Activated CD8-positive, alpha-beta T cell treated with anti-CD3 and anti-CD28 coated beads, Interleukin-2, amount 10 ng/mL, durations not matched to agents 7 days and 5 days (primary cell): Measurements from ENCODE around the gene BCL3. TPM values are rescaled to one million over a fixed set of nuclear protein-coding genes. Genes with fewer than 3 reads are reported as not detected.
"Not testable (repeated sequence)": the region's sequence is repeated elsewhere in the genome, so short reads cannot be mapped to it uniquely, and the experiment has no call there.

Experiments used
- ATAC-seq: fragments of 150-1000 bp; cut with Tn5 transposase; one replicate; pipeline ENCODE4 v1.10.0; 2021; ENCODE audit warnings: moderate library complexity
- CTCF ChIA-PET: fragments of 350-600 bp; sonication (Branson Sonifier 250); formaldehyde crosslinking; loops from one replicate; lab custom pipeline; 2021; ENCODE audit warnings: antibody characterized with exemption; lab: Charles Lee
- POLR2A ChIA-PET: fragments of 350-600 bp; sonication (Branson Sonifier 250); formaldehyde crosslinking; loops from one replicate; lab custom pipeline; 2021; ENCODE audit warnings: antibody characterized with exemption; lab: Charles Lee
- DNase-seq: peaks from one replicate; pipeline ENCODE4 v3.0.0-alpha.2; 2020
- H3K27ac Mint-ChIP-seq: one replicate; pipeline ENCODE4 v1.8.0; 2021; ENCODE audit warnings: mild to moderate bottlenecking, mixed read lengths
- H3K27me3 Mint-ChIP-seq: one replicate; pipeline ENCODE4 v1.8.0; 2021; ENCODE audit warnings: low read depth, mixed read lengths
- H3K36me3 Mint-ChIP-seq: one replicate; pipeline ENCODE4 v1.8.0; 2021; ENCODE audit warnings: low read depth, mixed read lengths
- H3K4me1 Mint-ChIP-seq: one replicate; pipeline ENCODE4 v1.8.0; 2021; ENCODE audit warnings: low read depth, mixed read lengths
- H3K4me3 Mint-ChIP-seq: one replicate; pipeline ENCODE4 v1.8.0; 2021; ENCODE audit warnings: mild to moderate bottlenecking, mixed read lengths
- H3K9me3 Mint-ChIP-seq: one replicate; pipeline ENCODE4 v1.8.0; 2022; ENCODE audit warnings: mixed read lengths; ENCODE audit not compliant: insufficient read depth
- total RNA-seq, 2 experiments: library from RNA; stranded (reverse); gene quantifications; one replicate each; pipeline ENCODE4 v1.2.3, GENCODE V29; 2021

BCL3 gene
- total RNA-seq, 2 experiments from 2014 or later = 22.4 to 25.1 TPM

DNA sequence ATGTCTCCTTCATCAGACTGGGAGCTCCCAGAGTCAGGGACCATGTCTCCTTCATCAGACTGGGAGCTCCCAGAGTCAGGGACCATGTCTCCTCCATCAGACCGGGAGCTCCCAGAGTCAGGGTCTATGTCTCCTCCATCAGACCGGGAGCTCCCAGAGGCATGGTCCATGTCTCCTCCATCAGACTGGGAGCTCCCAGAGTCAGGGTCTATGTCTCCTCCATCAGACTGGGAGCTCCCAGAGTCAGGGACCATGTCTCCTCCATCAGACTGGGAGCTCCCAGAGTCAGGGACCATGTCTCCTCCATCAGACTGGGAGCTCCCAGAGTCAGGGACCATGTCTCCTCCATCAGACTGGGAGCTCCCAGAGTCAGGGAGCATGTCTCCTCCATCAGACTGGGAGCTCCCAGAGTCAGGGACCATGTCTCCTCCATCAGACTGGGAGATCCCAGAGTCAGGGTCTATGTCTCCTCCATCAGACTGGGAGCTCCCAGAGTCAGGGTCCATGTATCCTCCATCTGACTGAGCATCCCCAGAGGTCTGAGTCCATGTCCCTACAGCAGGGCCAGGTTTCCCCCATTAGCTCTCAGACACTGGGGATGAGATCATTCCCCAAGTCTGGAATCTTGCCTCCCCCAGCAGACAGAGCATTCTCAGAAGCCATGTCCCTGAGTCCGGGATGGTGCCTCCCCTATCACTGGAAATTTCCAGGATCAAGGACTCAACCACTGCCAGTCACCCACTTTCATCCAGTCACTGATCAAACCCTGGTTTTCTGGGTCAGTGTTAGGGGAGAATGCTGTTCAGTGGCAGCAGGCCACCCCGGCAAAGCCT is 38.9 kb upstream of the BCL3 start:
- peaks cover 14% of the 10 kb centered on the region for H3K4me1 Mint-ChIP-seq
- H3K9me3 Mint-ChIP-seq, H3K4me3 Mint-ChIP-seq, H3K27me3 Mint-ChIP-seq, ATAC-seq, DNase-seq, H3K36me3 Mint-ChIP-seq, H3K27ac Mint-ChIP-seq, POLR2A ChIA-PET: not testable (repeated sequence)
- CTCF ChIA-PET = interaction anchor here (1.5 to 2.7 kb wide), 2 partner anchors 14 to 61 kb away, joined by 5 to 10 read pairs; no protein-coding TSS in a partner anchor

DNA sequence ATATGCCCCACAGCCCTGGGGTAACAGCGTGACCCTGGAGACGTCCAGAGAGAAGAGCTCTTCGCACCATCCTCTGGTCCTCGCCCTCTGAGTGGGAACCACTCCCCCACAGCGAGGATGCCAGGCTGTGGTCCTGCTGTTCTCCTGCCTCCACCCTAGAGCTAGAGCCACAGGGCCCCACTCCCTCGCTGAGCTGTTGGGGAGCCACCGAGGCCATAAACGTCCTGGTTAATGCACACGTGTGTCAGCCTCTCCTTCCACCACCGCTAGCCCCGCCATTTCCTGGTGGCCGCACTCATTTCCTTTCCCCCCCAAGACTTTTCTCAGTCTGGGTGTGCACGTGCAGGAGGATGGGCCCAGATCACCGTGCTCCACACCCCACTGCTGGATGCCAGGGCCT is 38.0 kb upstream of the BCL3 start:
- peaks cover under 1% of the 10 kb centered on the region for H3K27me3 Mint-ChIP-seq
- peaks cover 14% of the 10 kb centered on the region for H3K4me1 Mint-ChIP-seq
- H3K36me3 Mint-ChIP-seq = no peaks in the 10 kb centered on the region
- ChIA-PET POLR2A (no interaction called here), CTCF (interaction anchor here (2.7 kb wide), 1 partner anchor 60 kb away, joined by 10 read pairs; no protein-coding TSS in a partner anchor)
- no peak overlapping the region for H3K27ac Mint-ChIP-seq
- DNase-seq (no peak), ATAC-seq (no peak)
- peaks cover 14% of the 10 kb centered on the region for H3K9me3 Mint-ChIP-seq
- H3K4me3 Mint-ChIP-seq = no peak overlapping the region

GRCh38 chr19:44712864-44713515 is 35.5 kb upstream of the BCL3 start:
- no peak overlapping the region for H3K4me3 Mint-ChIP-seq
- no peaks in the 10 kb centered on the region for H3K27me3 Mint-ChIP-seq
- H3K36me3 Mint-ChIP-seq = no peaks in the 10 kb centered on the region
- peaks cover 14% of the 10 kb centered on the region for H3K4me1 Mint-ChIP-seq
- no peak overlapping the region for H3K27ac Mint-ChIP-seq
- ATAC-seq (no peak), DNase-seq (no peak)
- POLR2A ChIA-PET = no interaction called here
- CTCF ChIA-PET = interaction anchor here (0.7 to 4.2 kb wide), 5 partner anchors 9 to 58 kb away, joined by 3 to 29 read pairs (median 3); no protein-coding TSS in a partner anchor
- H3K9me3 Mint-ChIP-seq = peaks cover 22% of the 10 kb centered on the region

DNA sequence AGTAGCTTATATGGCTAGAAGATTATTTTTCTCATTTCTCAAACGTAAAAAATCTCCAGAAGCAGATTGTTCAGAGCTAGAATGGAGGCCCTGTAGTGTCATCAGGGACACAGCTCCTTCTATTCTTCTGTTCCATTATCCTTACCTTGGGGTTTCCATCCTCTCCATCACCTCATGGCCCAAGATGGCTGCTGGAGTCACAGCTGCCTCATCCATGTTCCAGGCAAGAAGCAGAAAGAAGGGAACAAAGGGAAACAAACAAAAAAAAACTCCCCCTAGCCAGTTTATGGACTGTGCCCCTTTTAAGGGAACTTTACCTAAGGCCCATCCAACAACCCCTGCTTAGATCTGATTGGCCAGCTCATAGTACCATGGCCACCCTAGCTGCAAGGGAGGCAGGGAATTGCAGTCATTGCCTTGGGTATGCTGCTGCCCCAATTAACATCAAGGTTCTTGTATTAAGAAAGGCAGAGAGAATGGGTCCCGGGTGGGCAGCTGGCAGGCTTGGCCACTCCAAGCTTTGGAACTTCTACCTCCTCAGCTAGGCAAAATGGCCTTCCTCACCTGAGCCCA is 33.8 kb upstream of the BCL3 start:
- Mint-ChIP-seq H3K4me3 (no peak overlapping the region), H3K4me1 (peaks cover 14% of the 10 kb centered on the region), H3K27ac (no peak overlapping the region), H3K27me3 (peaks cover 8% of the 10 kb centered on the region), H3K36me3 (no peaks in the 10 kb centered on the region), H3K9me3 (peaks cover 22% of the 10 kb centered on the region)
- DNase-seq (no peak), ATAC-seq (no peak)
- CTCF ChIA-PET = interaction anchor here (1.2 to 4.2 kb wide), 4 partner anchors 10 to 69 kb away, joined by 4 to 29 read pairs (median 5); no protein-coding TSS in a partner anchor
- POLR2A ChIA-PET = no interaction called here

DNA sequence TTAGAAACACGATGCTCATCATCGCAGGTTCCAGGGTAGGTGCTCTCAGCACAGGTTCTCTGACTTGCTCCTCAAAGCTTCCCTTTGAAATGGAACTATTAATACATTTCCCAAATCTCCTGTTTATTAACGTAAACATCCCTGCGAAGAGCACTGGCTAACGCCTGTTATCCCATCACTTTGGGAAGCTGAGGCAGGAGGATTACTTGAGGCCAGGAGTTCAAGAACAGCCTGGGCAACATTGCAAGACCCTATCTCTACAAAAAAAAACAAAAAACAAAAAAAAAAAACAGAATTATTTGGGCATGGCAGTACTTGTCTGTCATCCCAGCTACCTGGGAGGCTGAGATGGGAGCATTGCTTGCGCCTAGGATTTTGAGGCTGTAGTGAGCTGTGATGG is 30.9 kb upstream of the BCL3 start:
- H3K27ac Mint-ChIP-seq = no peak overlapping the region
- ATAC-seq = no peak

GRCh38 chr19:44718441-44719261 is 29.9 kb upstream of the BCL3 start:
- CTCF ChIA-PET = interaction anchor here (1.2 to 1.5 kb wide), 3 partner anchors 27 to 66 kb away, joined by 3 to 7 read pairs (median 3); no protein-coding TSS in a partner anchor
- POLR2A ChIA-PET = no interaction called here
- ATAC-seq = no peak
- H3K36me3 Mint-ChIP-seq = no peaks in the 10 kb centered on the region
- no peak for DNase-seq
- H3K27me3 Mint-ChIP-seq = peaks cover 8% of the 10 kb centered on the region
- no peak overlapping the region for H3K4me3 Mint-ChIP-seq
- peaks cover 25% of the 10 kb centered on the region for H3K4me1 Mint-ChIP-seq
- peaks cover 22% of the 10 kb centered on the region for H3K9me3 Mint-ChIP-seq
- H3K27ac Mint-ChIP-seq = no peak overlapping the region

More for the DNA sequence above, 30.9 kb upstream of the BCL3 start:
- CTCF ChIA-PET = interaction anchor here (1.5 kb wide), 1 partner anchor 53 kb away, joined by 7 read pairs; no protein-coding TSS in a partner anchor
- Mint-ChIP-seq H3K9me3 (peaks cover 22% of the 10 kb centered on the region), H3K4me1 (peaks cover 15% of the 10 kb centered on the region), H3K27me3 (peaks cover 8% of the 10 kb centered on the region), H3K36me3 (no peaks in the 10 kb centered on the region), H3K4me3 (no peak overlapping the region)
- DNase-seq = no peak
- POLR2A ChIA-PET = no interaction called here

GRCh38 chr19:44719262-44719701 is 29.2 kb upstream of the BCL3 start:
- H3K4me3 Mint-ChIP-seq = no peak overlapping the region
- peaks cover 8% of the 10 kb centered on the region for H3K27me3 Mint-ChIP-seq
- H3K4me1 Mint-ChIP-seq = peaks cover 32% of the 10 kb centered on the region
- no peak overlapping the region for H3K27ac Mint-ChIP-seq
- ChIA-PET POLR2A (no interaction called here), CTCF (interaction anchor here (0.6 to 7.3 kb wide), 6 partner anchors 28 to 552 kb away, joined by 3 to 455 read pairs (median 5); partner anchors contain the start of gene CBLC)
- DNase-seq (no peak), ATAC-seq (no peak)
- no peaks in the 10 kb centered on the region for H3K36me3 Mint-ChIP-seq
- H3K9me3 Mint-ChIP-seq = peaks cover 19% of the 10 kb centered on the region

GRCh38 chr19:44720396-44720795 is 28.1 kb upstream of the BCL3 start:
- H3K27ac Mint-ChIP-seq, DNase-seq, H3K36me3 Mint-ChIP-seq, H3K4me3 Mint-ChIP-seq, POLR2A ChIA-PET, ATAC-seq, H3K27me3 Mint-ChIP-seq, H3K9me3 Mint-ChIP-seq: not testable (repeated sequence)
- CTCF ChIA-PET = interaction anchor here (5.1 to 7.3 kb wide), 3 partner anchors 28 to 65 kb away, joined by 53 to 455 read pairs (median 133); partner anchors contain the start of gene CBLC
- peaks cover 38% of the 10 kb centered on the region for H3K4me1 Mint-ChIP-seq

GRCh38 chr19:44720945-44721344 is 27.6 kb upstream of the BCL3 start:
- DNase-seq = no peak
- Mint-ChIP-seq H3K27me3 (peaks cover 8% of the 10 kb centered on the region), H3K9me3 (peaks cover 3% of the 10 kb centered on the region), H3K4me1 (peaks cover 41% of the 10 kb centered on the region), H3K4me3 (no peak overlapping the region), H3K27ac (no peak overlapping the region), H3K36me3 (no peaks in the 10 kb centered on the region)
- ATAC-seq = no peak
- POLR2A ChIA-PET = no interaction called here
- CTCF ChIA-PET = interaction anchor here (5.1 to 7.3 kb wide), 4 partner anchors 29 to 66 kb away, joined by 53 to 455 read pairs (median 106); partner anchors contain the start of gene CBLC

GRCh38 chr19:44721369-44721768 is 27.1 kb upstream of the BCL3 start:
- POLR2A ChIA-PET, H3K4me3 Mint-ChIP-seq, H3K9me3 Mint-ChIP-seq, H3K27me3 Mint-ChIP-seq, DNase-seq, H3K27ac Mint-ChIP-seq, H3K36me3 Mint-ChIP-seq, ATAC-seq: not testable (repeated sequence)
- CTCF ChIA-PET = interaction anchor here (0.6 to 7.3 kb wide), 8 partner anchors 9 to 151 kb away, joined by 3 to 455 read pairs (median 30); partner anchors contain the start of gene CBLC
- H3K4me1 Mint-ChIP-seq = peaks cover 42% of the 10 kb centered on the region
